ENCODE data around the gene PYDC1.
A peak's percentile ranks its signal among the peaks of the same experiment; 100 is the strongest.
"Not testable (repeated sequence)": the region's sequence is repeated elsewhere in the genome, so short reads cannot be mapped to it uniquely, and the experiment has no call there.

Gene PYDC1

GRCh38 chr16:31181102-31181830 lies 35.7 kb downstream of the PYDC1 start:
- peak overlapping the region; percentile 92 for H3K4me3 ChIP-seq (replicated peaks; ENCODE audit: low read depth, low read length)
- H3K27me3 ChIP-seq (replicated peaks; ENCODE audit: control insufficient read depth, insufficient read depth, low read length): no peaks in the 10 kb centered on the region
- H3K36me3 ChIP-seq (ENCODE audit: control insufficient read depth, insufficient read depth, low read length): peaks cover 16% of the 10 kb centered on the region
- TF ChIP-seq CTCF (IDR thresholded peaks at IDR 0.05; ENCODE audit: insufficient read depth, low read length, poor library complexity, severe bottlenecking): no peak
- DNase-seq (ENCODE audit: extremely low read depth, insufficient read length): peak; percentile 41

GRCh38 chr16:31179747-31180459 lies 37.0 kb downstream of the PYDC1 start, which contains the start of gene FUS:
FUS (plus strand) TSS chr16:31180139; CDS start chr16:31180215, 76 bp downstream.
- H3K4me3 ChIP-seq (replicated peaks; ENCODE audit: low read depth, low read length): peak within 1 kb of the TSS; percentile 92
- peaks cover 11% of the 10 kb centered on the region for H3K36me3 ChIP-seq (ENCODE audit: control insufficient read depth, insufficient read depth, low read length)
- H3K27me3 ChIP-seq (replicated peaks; ENCODE audit: control insufficient read depth, insufficient read depth, low read length): no peaks in the 10 kb centered on the region
- peak; percentile 92 for DNase-seq (ENCODE audit: extremely low read depth, insufficient read length)
- no peak for TF ChIP-seq CTCF (IDR thresholded peaks at IDR 0.05; ENCODE audit: insufficient read depth, low read length, poor library complexity, severe bottlenecking)

GRCh38 chr16:31179219-31179746 lies 37.7 kb downstream of the PYDC1 start:
- no peak for DNase-seq (ENCODE audit: extremely low read depth, insufficient read length)
- Histone ChIP-seq H3K36me3 (ENCODE audit: control insufficient read depth, insufficient read depth, low read length) (peaks cover 10% of the 10 kb centered on the region), H3K4me3 (replicated peaks; ENCODE audit: low read depth, low read length) (peak overlapping the region; percentile 59), H3K27me3 (replicated peaks; ENCODE audit: control insufficient read depth, insufficient read depth, low read length) (no peaks in the 10 kb centered on the region)
- TF ChIP-seq CTCF (IDR thresholded peaks at IDR 0.05; ENCODE audit: insufficient read depth, low read length, poor library complexity, severe bottlenecking): no peak

GRCh38 chr16:31177136-31177535 lies 39.8 kb downstream of the PYDC1 start:
- no peak for TF ChIP-seq CTCF (IDR thresholded peaks at IDR 0.05; ENCODE audit: insufficient read depth, low read length, poor library complexity, severe bottlenecking)
- Histone ChIP-seq H3K27me3 (replicated peaks; ENCODE audit: control insufficient read depth, insufficient read depth, low read length) (no peaks in the 10 kb centered on the region), H3K36me3 (ENCODE audit: control insufficient read depth, insufficient read depth, low read length) (no peaks in the 10 kb centered on the region; the same call in 1 of the 2 replicates), H3K4me3 (replicated peaks; ENCODE audit: low read depth, low read length) (no peak overlapping the region)
- no peak for DNase-seq (ENCODE audit: extremely low read depth, insufficient read length)

- H3K4me3 ChIP-seq (replicated peaks; ENCODE audit: low read depth, low read length); H3K36me3 ChIP-seq (ENCODE audit: control insufficient read depth, insufficient read depth, low read length); H3K27me3 ChIP-seq (replicated peaks; ENCODE audit: control insufficient read depth, insufficient read depth, low read length); DNase-seq (ENCODE audit: extremely low read depth, insufficient read length): not testable (repeated sequence)
Observed at GRCh38 chr16:31170048-31170447, 46.9 kb downstream of the PYDC1 start.

GRCh38 chr16:31168848-31169247 lies 48.1 kb downstream of the PYDC1 start:
- H3K27me3 ChIP-seq (replicated peaks; ENCODE audit: control insufficient read depth, insufficient read depth, low read length): no peaks in the 10 kb centered on the region
- H3K4me3 ChIP-seq (replicated peaks; ENCODE audit: low read depth, low read length): no peak overlapping the region
- no peak for TF ChIP-seq CTCF (IDR thresholded peaks at IDR 0.05; ENCODE audit: insufficient read depth, low read length, poor library complexity, severe bottlenecking)
- no peak for DNase-seq (ENCODE audit: extremely low read depth, insufficient read length)
- H3K36me3 ChIP-seq (ENCODE audit: control insufficient read depth, insufficient read depth, low read length): no peaks in the 10 kb centered on the region

All from GM06990 (cell line).